Measurements from ENCODE around the gene ARID1A. TPM values are rescaled to one million over a fixed set of nuclear protein-coding genes. Genes with fewer than 3 reads are reported as not detected.
A peak's percentile ranks its signal among the peaks of the same experiment; 100 is the strongest.
"Not testable (repeated sequence)": the region's sequence is repeated elsewhere in the genome, so short reads cannot be mapped to it uniquely, and the experiment has no call there.

Gene ARID1A
- total and polyA plus RNA-seq, 2 experiments from 2014 or later, result 50.0 to 104 TPM

DNA sequence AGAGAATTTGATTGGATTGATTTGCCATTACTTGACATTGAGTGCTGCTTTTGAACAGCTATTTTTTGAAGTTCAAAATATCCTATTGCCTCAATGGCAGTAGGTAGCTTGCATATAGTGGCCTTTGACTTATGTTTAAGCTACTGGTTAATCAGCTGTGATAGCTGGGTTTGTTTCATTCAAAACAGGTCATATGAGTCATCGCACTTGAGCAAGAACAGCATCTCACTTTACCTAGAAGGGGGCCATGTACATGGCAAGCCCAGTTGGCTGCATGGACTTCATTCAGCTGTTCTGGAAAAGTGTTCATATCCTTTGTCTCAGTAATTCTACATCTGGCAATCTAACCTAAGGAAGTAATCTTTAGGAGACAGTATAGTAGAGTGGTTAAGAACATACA, 29.0 kb upstream of the ARID1A start:
- no peak overlapping the region for H3K4me2 ChIP-seq
- H3K36me3 Mint-ChIP-seq (ENCODE audit: low read depth), result no peaks in the 10 kb centered on the region
- TF ChIP-seq NANOG (IDR thresholded peaks at IDR 0.05; ENCODE audit: borderline replicate concordance), result no peak
- TF ChIP-seq CREB1 (CRISPR knock-in tag; IDR thresholded peaks at IDR 0.05; ENCODE audit: low read depth), result no peak
- TF ChIP-seq EZH2 (IDR thresholded peaks at IDR 0.05; ENCODE audit: low read depth, unreplicated experiment), result no peak
- TF ChIP-seq, protein P1, sequence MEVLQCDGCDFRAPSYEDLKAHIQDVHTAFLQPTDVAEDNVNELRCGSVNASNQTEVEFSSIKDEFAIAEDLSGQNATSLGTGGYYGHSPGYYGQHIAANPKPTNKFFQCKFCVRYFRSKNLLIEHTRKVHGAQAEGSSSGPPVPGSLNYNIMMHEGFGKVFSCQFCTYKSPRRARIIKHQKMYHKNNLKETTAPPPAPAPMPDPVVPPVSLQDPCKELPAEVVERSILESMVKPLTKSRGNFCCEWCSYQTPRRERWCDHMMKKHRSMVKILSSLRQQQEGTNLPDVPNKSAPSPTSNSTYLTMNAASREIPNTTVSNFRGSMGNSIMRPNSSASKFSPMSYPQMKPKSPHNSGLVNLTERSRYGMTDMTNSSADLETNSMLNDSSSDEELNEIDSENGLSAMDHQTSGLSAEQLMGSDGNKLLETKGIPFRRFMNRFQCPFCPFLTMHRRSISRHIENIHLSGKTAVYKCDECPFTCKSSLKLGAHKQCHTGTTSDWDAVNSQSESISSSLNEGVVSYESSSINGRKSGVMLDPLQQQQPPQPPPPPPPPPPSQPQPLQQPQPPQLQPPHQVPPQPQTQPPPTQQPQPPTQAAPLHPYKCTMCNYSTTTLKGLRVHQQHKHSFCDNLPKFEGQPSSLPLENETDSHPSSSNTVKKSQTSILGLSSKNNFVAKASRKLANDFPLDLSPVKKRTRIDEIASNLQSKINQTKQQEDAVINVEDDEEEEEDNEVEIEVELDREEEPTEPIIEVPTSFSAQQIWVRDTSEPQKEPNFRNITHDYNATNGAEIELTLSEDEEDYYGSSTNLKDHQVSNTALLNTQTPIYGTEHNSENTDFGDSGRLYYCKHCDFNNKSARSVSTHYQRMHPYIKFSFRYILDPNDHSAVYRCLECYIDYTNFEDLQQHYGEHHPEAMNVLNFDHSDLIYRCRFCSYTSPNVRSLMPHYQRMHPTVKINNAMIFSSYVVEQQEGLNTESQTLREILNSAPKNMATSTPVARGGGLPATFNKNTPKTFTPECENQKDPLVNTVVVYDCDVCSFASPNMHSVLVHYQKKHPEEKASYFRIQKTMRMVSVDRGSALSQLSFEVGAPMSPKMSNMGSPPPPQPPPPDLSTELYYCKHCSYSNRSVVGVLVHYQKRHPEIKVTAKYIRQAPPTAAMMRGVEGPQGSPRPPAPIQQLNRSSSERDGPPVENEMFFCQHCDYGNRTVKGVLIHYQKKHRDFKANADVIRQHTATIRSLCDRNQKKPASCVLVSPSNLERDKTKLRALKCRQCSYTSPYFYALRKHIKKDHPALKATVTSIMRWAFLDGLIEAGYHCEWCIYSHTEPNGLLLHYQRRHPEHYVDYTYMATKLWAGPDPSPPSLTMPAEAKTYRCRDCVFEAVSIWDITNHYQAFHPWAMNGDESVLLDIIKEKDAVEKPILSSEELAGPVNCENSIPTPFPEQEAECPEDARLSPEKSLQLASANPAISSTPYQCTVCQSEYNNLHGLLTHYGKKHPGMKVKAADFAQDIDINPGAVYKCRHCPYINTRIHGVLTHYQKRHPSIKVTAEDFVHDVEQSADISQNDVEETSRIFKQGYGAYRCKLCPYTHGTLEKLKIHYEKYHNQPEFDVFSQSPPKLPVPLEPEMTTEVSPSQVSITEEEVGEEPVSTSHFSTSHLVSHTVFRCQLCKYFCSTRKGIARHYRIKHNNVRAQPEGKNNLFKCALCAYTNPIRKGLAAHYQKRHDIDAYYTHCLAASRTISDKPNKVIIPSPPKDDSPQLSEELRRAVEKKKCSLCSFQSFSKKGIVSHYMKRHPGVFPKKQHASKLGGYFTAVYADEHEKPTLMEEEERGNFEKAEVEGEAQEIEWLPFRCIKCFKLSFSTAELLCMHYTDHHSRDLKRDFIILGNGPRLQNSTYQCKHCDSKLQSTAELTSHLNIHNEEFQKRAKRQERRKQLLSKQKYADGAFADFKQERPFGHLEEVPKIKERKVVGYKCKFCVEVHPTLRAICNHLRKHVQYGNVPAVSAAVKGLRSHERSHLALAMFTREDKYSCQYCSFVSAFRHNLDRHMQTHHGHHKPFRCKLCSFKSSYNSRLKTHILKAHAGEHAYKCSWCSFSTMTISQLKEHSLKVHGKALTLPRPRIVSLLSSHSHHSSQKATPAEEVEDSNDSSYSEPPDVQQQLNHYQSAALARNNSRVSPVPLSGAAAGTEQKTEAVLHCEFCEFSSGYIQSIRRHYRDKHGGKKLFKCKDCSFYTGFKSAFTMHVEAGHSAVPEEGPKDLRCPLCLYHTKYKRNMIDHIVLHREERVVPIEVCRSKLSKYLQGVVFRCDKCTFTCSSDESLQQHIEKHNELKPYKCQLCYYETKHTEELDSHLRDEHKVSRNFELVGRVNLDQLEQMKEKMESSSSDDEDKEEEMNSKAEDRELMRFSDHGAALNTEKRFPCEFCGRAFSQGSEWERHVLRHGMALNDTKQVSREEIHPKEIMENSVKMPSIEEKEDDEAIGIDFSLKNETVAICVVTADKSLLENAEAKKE (CRISPR knock-in tag; IDR thresholded peaks at IDR 0.05), result no peak
- no peak for TF ChIP-seq JUNB (IDR thresholded peaks at IDR 0.05; ENCODE audit: unreplicated experiment)
- no peak for TF ChIP-seq EZH2phosphoT487 (IDR thresholded peaks at IDR 0.05; ENCODE audit: unreplicated experiment)
- TF ChIP-seq ZNF331 (CRISPR knock-in tag; IDR thresholded peaks at IDR 0.05; ENCODE audit: low read depth), result no peak
- no peak for TF ChIP-seq STAT1 (IDR thresholded peaks at IDR 0.05; ENCODE audit: unreplicated experiment)
- H2AFZ ChIP-seq, result no peak overlapping the region
- no peak overlapping the region for H3K4me3 Mint-ChIP-seq
- H4K20me1 ChIP-seq (replicated peaks; ENCODE audit: insufficient read depth), result no peaks in the 10 kb centered on the region
- DNase-seq (ENCODE audit: low spot score) (no peak), ATAC-seq (no peak)
- H3K4me3 ChIP-seq, result no peak overlapping the region
- H3K4me1 ChIP-seq (ENCODE audit: insufficient read depth), result no peaks in the 10 kb centered on the region
- H3K27me3 ChIP-seq (ENCODE audit: insufficient read depth), result no peaks in the 10 kb centered on the region
- H3K27ac Mint-ChIP-seq, result no peak overlapping the region
- H3K27ac ChIP-seq (ENCODE audit: low read depth), result no peak overlapping the region
- peaks cover 2% of the 10 kb centered on the region for H3K27me3 Mint-ChIP-seq (ENCODE audit: insufficient read depth, low read depth, poor library complexity)
- H3K9me2 ChIP-seq (ENCODE audit: insufficient read depth), result no peaks in the 10 kb centered on the region
- H3F3A ChIP-seq (replicated peaks; ENCODE audit: low read depth), result no peaks in the 10 kb centered on the region
- no peaks in the 10 kb centered on the region for H3K9me3 Mint-ChIP-seq
- H3K36me3 ChIP-seq (ENCODE audit: insufficient read depth), result no peaks in the 10 kb centered on the region
- H3K79me2 ChIP-seq (replicated peaks; ENCODE audit: insufficient read depth), result no peaks in the 10 kb centered on the region
- peaks cover 6% of the 10 kb centered on the region for H3K4me1 Mint-ChIP-seq

DNA sequence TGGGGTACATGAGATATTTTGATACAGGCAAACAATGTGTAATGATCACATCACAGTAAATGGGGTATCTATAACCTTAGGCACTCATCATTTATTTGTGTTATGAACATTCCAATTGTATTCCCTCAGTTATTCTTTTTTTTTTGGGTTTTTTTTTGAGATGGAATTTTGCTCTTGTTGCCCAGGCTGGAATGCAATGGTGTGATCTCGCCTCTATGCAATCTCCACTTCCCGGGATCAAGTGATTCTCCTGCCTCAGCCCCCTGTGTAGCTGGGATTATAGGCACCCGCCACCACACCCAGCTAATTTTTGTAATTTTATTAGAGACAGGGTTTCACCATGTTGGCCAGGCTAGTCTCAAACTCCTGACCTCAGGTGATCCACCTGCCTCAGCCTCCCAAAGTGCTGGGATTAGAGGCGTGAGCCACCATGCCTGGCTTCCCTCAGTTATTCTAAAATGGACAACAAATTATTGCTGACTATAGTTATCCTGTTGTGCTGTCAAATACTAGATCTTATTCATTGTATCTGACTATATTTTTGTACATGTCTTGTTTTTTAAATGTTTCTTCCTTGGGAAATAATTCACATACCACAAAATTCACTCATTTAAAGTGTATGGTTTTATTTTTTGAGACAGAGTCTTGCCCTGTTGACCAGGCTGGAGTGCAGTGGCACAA, 27.6 kb upstream of the ARID1A start:
- not testable (repeated sequence) for H3K9me2 ChIP-seq (ENCODE audit: insufficient read depth); H3K36me3 Mint-ChIP-seq (ENCODE audit: low read depth); DNase-seq (ENCODE audit: low spot score); H3F3A ChIP-seq (replicated peaks; ENCODE audit: low read depth); ATAC-seq; H3K4me3 ChIP-seq; H3K27me3 ChIP-seq (ENCODE audit: insufficient read depth); H3K4me1 ChIP-seq (ENCODE audit: insufficient read depth); H3K27ac Mint-ChIP-seq; H3K27ac ChIP-seq (ENCODE audit: low read depth); H3K36me3 ChIP-seq (ENCODE audit: insufficient read depth); H3K9me3 Mint-ChIP-seq; H3K4me2 ChIP-seq; H3K27me3 Mint-ChIP-seq (ENCODE audit: insufficient read depth, low read depth, poor library complexity); H3K4me1 Mint-ChIP-seq; H3K4me3 Mint-ChIP-seq; H3K79me2 ChIP-seq (replicated peaks; ENCODE audit: insufficient read depth); H4K20me1 ChIP-seq (replicated peaks; ENCODE audit: insufficient read depth)
- H2AFZ ChIP-seq, result 0 out of 2 replicates have a peak overlapping the region, but pooled peaks have one; percentile 47

Data from GM23338 (cell line).